ENCODE measurements around the gene PRKAG2. TPM values are rescaled to one million over a fixed set of nuclear protein-coding genes. Genes with fewer than 3 reads are reported as not detected.

Gene PRKAG2
- total and polyA plus RNA-seq, 2 experiments from 2014 or later = 9.1 to 14.9 TPM

GRCh38 chr7:151857866-151858450 is 19.0 kb downstream of the PRKAG2 start:
- Histone ChIP-seq H3F3A (replicated peaks; ENCODE audit: low read depth) (no peaks in the 10 kb centered on the region), H3K27ac (ENCODE audit: low read depth) (no peak overlapping the region), H3K9me2 (ENCODE audit: insufficient read depth) (no peaks in the 10 kb centered on the region), H3K36me3 (ENCODE audit: insufficient read depth) (no peaks in the 10 kb centered on the region), H3K4me2 (no peak overlapping the region), H2AFZ (no peak overlapping the region), H3K4me1 (ENCODE audit: insufficient read depth) (no peaks in the 10 kb centered on the region), H4K20me1 (replicated peaks; ENCODE audit: insufficient read depth) (no peaks in the 10 kb centered on the region), H3K79me2 (replicated peaks; ENCODE audit: insufficient read depth) (no peaks in the 10 kb centered on the region), H3K4me3 (no peak overlapping the region), H3K27me3 (ENCODE audit: insufficient read depth) (no peaks in the 10 kb centered on the region)
- no peak for TF ChIP-seq POLR2AphosphoS5 (IDR thresholded peaks at IDR 0.05; ENCODE audit: low read depth)
- TF ChIP-seq ETS1 (IDR thresholded peaks at IDR 0.05) = no peak
- TF ChIP-seq CTCF (conservative IDR thresholded peaks at IDR 0.05; ENCODE audit: low read depth in 2 of 2) = no peak
- no peak for TF ChIP-seq ZNF114 (CRISPR knock-in tag; IDR thresholded peaks at IDR 0.05)
- TF ChIP-seq ZNF462 (CRISPR knock-in tag; IDR thresholded peaks at IDR 0.05) = no peak
- TF ChIP-seq EZH2phosphoT487 (IDR thresholded peaks at IDR 0.05; ENCODE audit: unreplicated experiment) = no peak
- no peak for TF ChIP-seq CREB1 (CRISPR knock-in tag; IDR thresholded peaks at IDR 0.05; ENCODE audit: low read depth)
- TF ChIP-seq NANOG (IDR thresholded peaks at IDR 0.05; ENCODE audit: borderline replicate concordance) = no peak
- no peak for TF ChIP-seq REST (IDR thresholded peaks at IDR 0.05; ENCODE audit: unreplicated experiment)
- TF ChIP-seq STAT1 (IDR thresholded peaks at IDR 0.05; ENCODE audit: unreplicated experiment) = no peak
- TF ChIP-seq EZH2 (IDR thresholded peaks at IDR 0.05; ENCODE audit: low read depth, unreplicated experiment) = no peak
- no peak for TF ChIP-seq ZNF331 (CRISPR knock-in tag; IDR thresholded peaks at IDR 0.05; ENCODE audit: low read depth)
- H3K4me3 Mint-ChIP-seq = no peak overlapping the region
- ATAC-seq = no peak
- H3K9me3 Mint-ChIP-seq = no peaks in the 10 kb centered on the region; the same call in 2 of the 3 replicates
- no peaks in the 10 kb centered on the region for H3K36me3 Mint-ChIP-seq (ENCODE audit: low read depth)
- no peak for DNase-seq (ENCODE audit: low spot score)
- no peak overlapping the region for H3K27ac Mint-ChIP-seq
- peaks cover 11% of the 10 kb centered on the region for H3K27me3 Mint-ChIP-seq (ENCODE audit: insufficient read depth, low read depth, poor library complexity)
- peaks cover 3% of the 10 kb centered on the region; the same call in 1 of the 3 replicates for H3K4me1 Mint-ChIP-seq
